OCI-LY1 (cell line): ENCODE results near the gene ZDHHC12.

ENCODE experiments used
- H2AFZ ChIP-seq: fragments of 200-600 bp; sonication (generic), shearing (Covaris generic); 2 replicates; pipeline ENCODE4 v1.6.0; 2014; ENCODE audit warnings: antibody characterized with exemption, mild to moderate bottlenecking, low read length
- H3F3A ChIP-seq: fragments of 200-600 bp; sonication (generic), shearing (Covaris generic); 2 replicates; pipeline ENCODE4 v1.6.0; 2014; ENCODE audit warnings: mild to moderate bottlenecking, antibody characterized with exemption, low read length, moderate library complexity; ENCODE audit not compliant: insufficient read depth
- H3K27ac ChIP-seq: fragments of 200-600 bp; sonication (generic); 2 replicates; pipeline ENCODE4 v1.5.1; 2014; ENCODE audit warnings: low read length, mixed run types, mild to moderate bottlenecking, low read depth; ENCODE audit not compliant: poor library complexity, severe bottlenecking
- H3K27me3 ChIP-seq: fragments of 200-600 bp; sonication (generic); 2 replicates; pipeline ENCODE4 v1.6.0; 2014; ENCODE audit warnings: antibody characterized with exemption, mild to moderate bottlenecking, low read length, moderate library complexity; ENCODE audit not compliant: insufficient read depth
- H3K36me3 ChIP-seq: fragments of 200-600 bp; sonication (generic); 2 replicates; pipeline ENCODE4 v1.6.1; 2014; ENCODE audit warnings: mild to moderate bottlenecking, antibody characterized with exemption, low read length, moderate library complexity, mixed read lengths; ENCODE audit not compliant: insufficient read depth
- H3K4me1 ChIP-seq: fragments of 200-600 bp; sonication (generic); 2 replicates; pipeline ENCODE4 v1.5.1; 2014; ENCODE audit warnings: mild to moderate bottlenecking, low read length, moderate library complexity; ENCODE audit not compliant: insufficient read depth, severe bottlenecking
- H3K4me2 ChIP-seq: fragments of 200-600 bp; sonication (generic), shearing (Covaris generic); 2 replicates; pipeline ENCODE4 v1.6.1; 2014; ENCODE audit warnings: low read length
- H3K4me3 ChIP-seq: fragments of 200-600 bp; sonication (generic); 2 replicates; pipeline ENCODE4 v1.5.1; 2014; ENCODE audit warnings: low read length, low read depth, mild to moderate bottlenecking, mixed read lengths; ENCODE audit not compliant: poor library complexity, severe bottlenecking
- H3K79me2 ChIP-seq: fragments of 200-600 bp; shearing (Covaris generic); 2 replicates; pipeline ENCODE4 v1.6.1; 2016; ENCODE audit warnings: mixed run types, low read length, mixed read lengths; ENCODE audit not compliant: insufficient read depth
- H3K9ac ChIP-seq: fragments of 200-600 bp; sonication (generic), shearing (Covaris generic); 2 replicates; pipeline ENCODE4 v1.6.1; 2014; ENCODE audit warnings: mild to moderate bottlenecking, low read length, mixed read lengths
- H3K9me2 ChIP-seq: fragments of 200-600 bp; sonication (generic), shearing (Covaris generic); 2 replicates; pipeline ENCODE4 v1.6.1; 2014; ENCODE audit warnings: low read depth, mild to moderate bottlenecking, low read length, mixed read lengths
- H3K9me3 ChIP-seq: fragments of 200-600 bp; shearing (Covaris generic); 2 replicates; pipeline ENCODE4 v1.6.1; 2014; ENCODE audit warnings: low read length, mixed read lengths
- H4K20me1 ChIP-seq: fragments of 200-600 bp; sonication (generic), shearing (Covaris generic); 2 replicates; pipeline ENCODE4 v1.6.0; 2016; ENCODE audit warnings: mild to moderate bottlenecking, low read length; ENCODE audit not compliant: insufficient read depth
- EZH2 ChIP-seq: fragments of 200-600 bp; sonication (generic), shearing (Covaris generic); IDR thresholded peaks from 2 replicates; pipeline ENCODE4 v1.8.0; 2017; ENCODE audit warnings: borderline replicate concordance, mixed run types, mild to moderate bottlenecking, antibody characterized with exemption, low read length, moderate library complexity, mixed read lengths
- TF ChIP-seq, protein P1 (sequence below): fragments of 200-600 bp; sonication (generic), shearing (Covaris generic); IDR thresholded peaks from 2 replicates; pipeline ENCODE4 v1.5.1; 2017; ENCODE audit warnings: mild to moderate bottlenecking, antibody characterized with exemption, low read length, moderate library complexity, mixed read lengths

ZDHHC12 gene

DNA sequence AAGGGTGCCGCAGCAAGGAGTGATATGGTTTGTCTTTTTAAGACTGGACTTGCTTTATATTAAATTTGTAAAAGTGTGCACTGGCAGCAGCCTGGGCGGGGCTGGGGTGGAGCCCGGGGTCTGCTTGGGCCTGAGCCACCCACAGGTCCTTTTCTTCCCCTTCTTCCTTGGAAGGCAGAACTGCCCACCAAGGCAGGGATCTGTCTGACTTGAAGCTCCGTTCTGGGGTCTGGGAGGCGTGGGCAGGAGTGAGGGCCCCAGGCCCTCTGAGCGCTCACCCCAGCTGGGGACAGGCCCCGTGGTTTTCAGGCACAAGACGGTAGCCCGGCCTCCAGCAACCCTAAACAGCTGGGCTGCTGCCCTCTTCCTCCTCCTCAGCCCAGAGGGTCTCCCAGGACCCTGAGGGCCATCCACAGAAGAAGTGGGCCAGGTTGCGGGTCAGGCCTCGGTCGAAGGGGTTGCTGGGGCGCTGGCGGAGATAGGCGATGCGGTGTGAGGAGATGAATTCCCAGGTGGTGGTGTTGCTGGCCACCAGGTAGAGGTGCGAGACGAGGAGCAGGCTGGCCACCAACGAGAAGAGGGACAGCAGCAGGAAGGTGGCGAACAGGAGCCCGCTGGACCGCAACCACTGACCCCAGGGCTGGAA is 3.0 kb downstream of the ZDHHC12 start:
- no peak overlapping the region for H3K4me2 ChIP-seq
- H3K27ac ChIP-seq: no peak overlapping the region
- no peak overlapping the region for H2AFZ ChIP-seq
- TF ChIP-seq, protein P1, sequence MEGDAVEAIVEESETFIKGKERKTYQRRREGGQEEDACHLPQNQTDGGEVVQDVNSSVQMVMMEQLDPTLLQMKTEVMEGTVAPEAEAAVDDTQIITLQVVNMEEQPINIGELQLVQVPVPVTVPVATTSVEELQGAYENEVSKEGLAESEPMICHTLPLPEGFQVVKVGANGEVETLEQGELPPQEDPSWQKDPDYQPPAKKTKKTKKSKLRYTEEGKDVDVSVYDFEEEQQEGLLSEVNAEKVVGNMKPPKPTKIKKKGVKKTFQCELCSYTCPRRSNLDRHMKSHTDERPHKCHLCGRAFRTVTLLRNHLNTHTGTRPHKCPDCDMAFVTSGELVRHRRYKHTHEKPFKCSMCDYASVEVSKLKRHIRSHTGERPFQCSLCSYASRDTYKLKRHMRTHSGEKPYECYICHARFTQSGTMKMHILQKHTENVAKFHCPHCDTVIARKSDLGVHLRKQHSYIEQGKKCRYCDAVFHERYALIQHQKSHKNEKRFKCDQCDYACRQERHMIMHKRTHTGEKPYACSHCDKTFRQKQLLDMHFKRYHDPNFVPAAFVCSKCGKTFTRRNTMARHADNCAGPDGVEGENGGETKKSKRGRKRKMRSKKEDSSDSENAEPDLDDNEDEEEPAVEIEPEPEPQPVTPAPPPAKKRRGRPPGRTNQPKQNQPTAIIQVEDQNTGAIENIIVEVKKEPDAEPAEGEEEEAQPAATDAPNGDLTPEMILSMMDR: no peak
- TF ChIP-seq EZH2: no peak
- H3K36me3 ChIP-seq: peaks cover 33% of the 10 kb centered on the region; the same call in 1 of the 2 replicates
- H3K79me2 ChIP-seq: no peaks in the 10 kb centered on the region
- H3K4me1 ChIP-seq: peaks cover 31% of the 10 kb centered on the region
- H3K9ac ChIP-seq: no peak overlapping the region
- no peaks in the 10 kb centered on the region for H4K20me1 ChIP-seq
- H3K9me2 ChIP-seq: no peaks in the 10 kb centered on the region
- H3K4me3 ChIP-seq: no peak overlapping the region
- no peaks in the 10 kb centered on the region for H3K9me3 ChIP-seq
- 0 out of 2 replicates have a peak, but pooled peaks cover 2% of the 10 kb centered on the region for H3F3A ChIP-seq
- no peaks in the 10 kb centered on the region for H3K27me3 ChIP-seq

DNA sequence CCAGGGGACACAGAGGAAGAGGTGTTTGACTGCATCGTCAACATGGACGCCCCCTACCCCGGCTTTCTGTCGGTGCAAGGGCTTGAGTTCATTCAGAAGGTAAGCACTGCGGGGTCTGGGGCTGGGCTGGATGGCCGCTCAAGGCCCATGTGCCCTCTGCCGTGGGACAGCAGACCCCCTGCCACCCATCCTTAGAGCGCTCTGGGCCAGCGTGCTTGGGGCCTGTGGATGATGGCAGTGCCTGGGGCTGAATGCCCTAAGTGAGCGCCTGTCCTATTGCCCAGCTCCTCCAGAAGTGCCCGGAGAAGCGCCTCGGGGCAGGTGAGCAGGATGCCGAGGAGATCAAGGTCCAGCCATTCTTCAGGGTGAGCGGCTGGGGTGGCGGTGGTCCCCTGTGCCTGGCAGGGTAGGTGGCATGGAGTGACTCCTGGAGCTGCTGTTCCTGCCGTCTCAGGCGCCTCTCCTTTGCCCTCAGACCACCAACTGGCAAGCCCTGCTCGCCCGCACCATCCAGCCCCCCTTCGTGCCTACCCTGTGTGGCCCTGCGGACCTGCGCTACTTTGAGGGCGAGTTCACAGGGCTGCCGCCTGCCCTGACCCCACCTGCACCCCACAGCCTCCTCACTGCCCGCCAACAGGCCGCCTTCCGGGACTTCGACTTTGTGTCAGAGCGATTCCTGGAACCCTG is 3.9 kb downstream of the ZDHHC12 start:
- Histone ChIP-seq H3K9me3 (no peaks in the 10 kb centered on the region), H3K36me3 (peaks cover 35% of the 10 kb centered on the region; the same call in 1 of the 2 replicates), H3K9ac (no peak overlapping the region), H3K4me3 (no peak overlapping the region), H3K9me2 (no peaks in the 10 kb centered on the region), H3K4me1 (peaks cover 22% of the 10 kb centered on the region), H3K27ac (no peak overlapping the region), H2AFZ (no peak overlapping the region), H3K79me2 (no peaks in the 10 kb centered on the region), H3F3A (no peaks in the 10 kb centered on the region), H3K27me3 (no peaks in the 10 kb centered on the region), H4K20me1 (no peaks in the 10 kb centered on the region), H3K4me2 (no peak overlapping the region)
- TF ChIP-seq, protein P1: no peak

DNA sequence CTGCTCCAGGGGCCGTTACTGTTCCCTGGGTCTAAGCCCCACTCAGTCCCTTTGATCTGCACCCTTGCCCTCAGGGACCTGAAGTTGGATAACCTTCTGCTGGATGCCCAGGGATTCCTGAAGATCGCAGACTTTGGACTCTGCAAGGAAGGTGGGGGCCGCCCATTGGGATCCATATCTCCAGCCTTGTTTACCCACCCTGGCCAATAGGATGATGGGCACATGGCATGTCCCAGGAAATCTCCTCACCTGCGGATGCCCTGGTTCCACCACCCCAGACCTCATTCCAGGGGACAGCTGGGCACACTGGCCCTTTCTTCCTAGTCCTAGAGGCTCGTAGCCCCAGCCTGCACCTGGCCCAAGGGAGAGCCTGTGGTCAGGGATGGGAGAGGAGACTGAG is 5.5 kb downstream of the ZDHHC12 start:
- Histone ChIP-seq H3F3A (no peaks in the 10 kb centered on the region), H3K4me3 (no peak overlapping the region), H3K9me3 (no peaks in the 10 kb centered on the region), H3K27me3 (no peaks in the 10 kb centered on the region), H4K20me1 (no peaks in the 10 kb centered on the region), H2AFZ (no peak overlapping the region), H3K9ac (no peak overlapping the region), H3K79me2 (no peaks in the 10 kb centered on the region), H3K27ac (no peak overlapping the region), H3K4me1 (peaks cover 16% of the 10 kb centered on the region), H3K9me2 (no peaks in the 10 kb centered on the region), H3K4me2 (no peak overlapping the region), H3K36me3 (peaks cover 50% of the 10 kb centered on the region; the same call in 1 of the 2 replicates)
- TF ChIP-seq, protein P1: no peak
- no peak for TF ChIP-seq EZH2
